Measurements from ENCODE around the gene DLEC1.

DLEC1 gene

GRCh38 chr3:38163117-38163840 lies 124.3 kb downstream of the DLEC1 start:
- FAIRE-seq: no peak

- FAIRE-seq: no peak
These were observed 125.0 kb downstream of the DLEC1 start for GRCh38 chr3:38163841-38164642.

GRCh38 chr3:38164643-38164951 lies 125.6 kb downstream of the DLEC1 start:
- no peak for FAIRE-seq

GRCh38 chr3:38164952-38165721 lies 126.1 kb downstream of the DLEC1 start, which contains the start of gene OXSR1:
Gene OXSR1, plus strand, starts transcription at chr3:38165537. Its CDS starts 340 bp downstream, at chr3:38165877.
- FAIRE-seq: peak; percentile 97

GRCh38 chr3:38165722-38166387 lies 126.8 kb downstream of the DLEC1 start:
- FAIRE-seq: no peak

GRCh38 chr3:38167591-38167990 lies 128.6 kb downstream of the DLEC1 start:
- no peak for FAIRE-seq

GRCh38 chr3:38168151-38169026 lies 129.4 kb downstream of the DLEC1 start:
- no peak for FAIRE-seq

GRCh38 chr3:38169027-38169317 lies 130.0 kb downstream of the DLEC1 start:
- no peak for FAIRE-seq

- FAIRE-seq: no peak
These were observed 131.7 kb downstream of the DLEC1 start for GRCh38 chr3:38170722-38171121.

GRCh38 chr3:38171622-38172021 lies 132.6 kb downstream of the DLEC1 start:
- no peak for FAIRE-seq

All from A204.1 (cell line).